HUES48 (cell line): Measurements from ENCODE around the gene SLCO4A1.

Experiments used
- H3K27ac ChIP-seq: one replicate; pipeline ENCODE4 v1.7.0; 2013; ENCODE audit warnings: low read depth, low read length, inconsistent platforms
- H3K27me3 ChIP-seq: 2 replicates; pipeline ENCODE4 v1.6.1; 2013; ENCODE audit warnings: mild to moderate bottlenecking, low read length; ENCODE audit not compliant: control insufficient read depth, insufficient read depth
- H3K36me3 ChIP-seq: 2 replicates; pipeline ENCODE4 v1.6.1; 2013; ENCODE audit warnings: low read length; ENCODE audit not compliant: control insufficient read depth, insufficient read depth
- H3K4me1 ChIP-seq: 2 replicates; pipeline ENCODE4 v1.6.1; 2013; ENCODE audit warnings: mild to moderate bottlenecking, low read length; ENCODE audit not compliant: control insufficient read depth, insufficient read depth
- H3K4me3 ChIP-seq: 2 replicates; pipeline ENCODE4 v1.5.1; 2013; ENCODE audit warnings: mild to moderate bottlenecking, low read depth, low read length
- H3K9ac ChIP-seq: 2 replicates; pipeline ENCODE4 v1.6.1; 2013; ENCODE audit warnings: mild to moderate bottlenecking, low read depth, low read length, moderate library complexity
- H3K9me3 ChIP-seq: 2 replicates; pipeline ENCODE4 v1.6.1; 2013; ENCODE audit warnings: low read length; ENCODE audit not compliant: control insufficient read depth, insufficient read depth

SLCO4A1 gene

GRCh38 chr20:62701161-62702012 lies 59.1 kb downstream of the SLCO4A1 start:
- H3K4me1 ChIP-seq, result no peaks in the 10 kb centered on the region
- no peaks in the 10 kb centered on the region for H3K27me3 ChIP-seq
- H3K36me3 ChIP-seq, result no peaks in the 10 kb centered on the region
- H3K4me3 ChIP-seq, result no peak overlapping the region
- no peak overlapping the region for H3K27ac ChIP-seq
- no peaks in the 10 kb centered on the region for H3K9me3 ChIP-seq
- H3K9ac ChIP-seq, result no peak overlapping the region

GRCh38 chr20:62702013-62702300 lies 59.7 kb downstream of the SLCO4A1 start:
- Histone ChIP-seq H3K27ac (no peak overlapping the region), H3K9me3 (no peaks in the 10 kb centered on the region), H3K4me1 (no peaks in the 10 kb centered on the region), H3K9ac (no peak overlapping the region), H3K27me3 (no peaks in the 10 kb centered on the region), H3K36me3 (no peaks in the 10 kb centered on the region), H3K4me3 (no peak overlapping the region)

- Histone ChIP-seq H3K27me3 (peaks cover 6% of the 10 kb centered on the region), H3K4me3 (no peak overlapping the region), H3K9ac (no peak overlapping the region), H3K27ac (no peak overlapping the region), H3K4me1 (peaks cover 5% of the 10 kb centered on the region), H3K9me3 (no peaks in the 10 kb centered on the region), H3K36me3 (no peaks in the 10 kb centered on the region)
These were observed 60.9 kb downstream of the SLCO4A1 start for GRCh38 chr20:62702895-62703852.

- no peaks in the 10 kb centered on the region for H3K9me3 ChIP-seq
- peaks cover 6% of the 10 kb centered on the region for H3K4me1 ChIP-seq
- no peak overlapping the region for H3K4me3 ChIP-seq
- H3K27ac ChIP-seq, result no peak overlapping the region
- no peak overlapping the region for H3K9ac ChIP-seq
- peaks cover 12% of the 10 kb centered on the region for H3K27me3 ChIP-seq
- no peaks in the 10 kb centered on the region for H3K36me3 ChIP-seq
These were observed 61.5 kb downstream of the SLCO4A1 start for GRCh38 chr20:62703853-62704228.

GRCh38 chr20:62704341-62704948 lies 62.1 kb downstream of the SLCO4A1 start:
- no peak overlapping the region for H3K27ac ChIP-seq
- H3K27me3 ChIP-seq, result peaks cover 18% of the 10 kb centered on the region
- H3K9ac ChIP-seq, result no peak overlapping the region
- H3K9me3 ChIP-seq, result no peaks in the 10 kb centered on the region
- H3K4me1 ChIP-seq, result peaks cover 6% of the 10 kb centered on the region
- H3K4me3 ChIP-seq, result no peak overlapping the region
- H3K36me3 ChIP-seq, result no peaks in the 10 kb centered on the region

GRCh38 chr20:62705627-62706026 lies 63.3 kb downstream of the SLCO4A1 start:
- Histone ChIP-seq H3K9me3 (no peaks in the 10 kb centered on the region), H3K27me3 (peaks cover 30% of the 10 kb centered on the region), H3K4me3 (no peak overlapping the region), H3K4me1 (peaks cover 6% of the 10 kb centered on the region), H3K36me3 (no peaks in the 10 kb centered on the region), H3K27ac (no peak overlapping the region), H3K9ac (no peak overlapping the region)

- Histone ChIP-seq H3K27ac (no peak overlapping the region), H3K9me3 (no peaks in the 10 kb centered on the region), H3K36me3 (no peaks in the 10 kb centered on the region), H3K4me3 (no peak overlapping the region), H3K9ac (no peak overlapping the region), H3K27me3 (peaks cover 36% of the 10 kb centered on the region), H3K4me1 (peaks cover 6% of the 10 kb centered on the region)
These were observed 64.0 kb downstream of the SLCO4A1 start for GRCh38 chr20:62706344-62706743.

GRCh38 chr20:62706857-62707256 lies 64.6 kb downstream of the SLCO4A1 start:
- Histone ChIP-seq H3K27ac (no peak overlapping the region), H3K9ac (no peak overlapping the region), H3K4me3 (no peak overlapping the region), H3K9me3 (no peaks in the 10 kb centered on the region), H3K27me3 (peaks cover 36% of the 10 kb centered on the region), H3K4me1 (peaks cover 6% of the 10 kb centered on the region), H3K36me3 (no peaks in the 10 kb centered on the region)

- Histone ChIP-seq H3K9me3 (no peaks in the 10 kb centered on the region), H3K27me3 (peaks cover 36% of the 10 kb centered on the region), H3K27ac (no peak overlapping the region), H3K4me3 (no peak overlapping the region), H3K4me1 (peaks cover 6% of the 10 kb centered on the region), H3K36me3 (no peaks in the 10 kb centered on the region), H3K9ac (no peak overlapping the region)
These were observed 65.1 kb downstream of the SLCO4A1 start for GRCh38 chr20:62707276-62707920.

GRCh38 chr20:62707921-62708521 lies 65.7 kb downstream of the SLCO4A1 start:
- Histone ChIP-seq H3K27ac (no peak overlapping the region), H3K36me3 (no peaks in the 10 kb centered on the region), H3K27me3 (peaks cover 36% of the 10 kb centered on the region), H3K4me3 (peak overlapping the region; percentile 58), H3K9me3 (no peaks in the 10 kb centered on the region), H3K4me1 (peaks cover 6% of the 10 kb centered on the region), H3K9ac (no peak overlapping the region)
